Stimulated activated naive B cell treated with anti-CD40 and anti-IgM and Interleukin-4, amounts not matched to agents 10 μg/mL and 1 μg/mL and 100 μg/mL, for 72 hours (primary cell): Measurements from ENCODE around the gene TLX2.
"Not testable (repeated sequence)": the region's sequence is repeated elsewhere in the genome, so short reads cannot be mapped to it uniquely, and the experiment has no call there.

Source experiments
- ATAC-seq, 2 donors: fragments of 150-1000 bp; cut with Tn5 transposase; replicated peaks; 2 replicates each; pipeline ENCODE4 v1.10.0; 2021; ENCODE audit warnings: moderate library complexity in 1 of 2
- DNase-seq: peaks from one replicate; pipeline ENCODE4 v3.0.0; 2021
- H3K27ac Mint-ChIP-seq: one replicate; pipeline ENCODE4 v1.8.0; 2022; ENCODE audit warnings: mild to moderate bottlenecking, mixed read lengths
- H3K27me3 Mint-ChIP-seq, 2 donors: one replicate each; pipeline ENCODE4 v1.8.0; 2022; ENCODE audit warnings: mixed read lengths in 2 of 2
- H3K36me3 Mint-ChIP-seq, 2 donors: one replicate each; pipeline ENCODE4 v1.8.0; 2022; ENCODE audit warnings: mixed read lengths in 2 of 2, mild to moderate bottlenecking in 1 of 2
- H3K4me1 Mint-ChIP-seq, 2 donors: one replicate each; pipeline ENCODE4 v1.8.0; 2022; ENCODE audit warnings: mixed read lengths in 2 of 2, mild to moderate bottlenecking in 1 of 2
- H3K4me3 Mint-ChIP-seq, 2 donors: one replicate each; pipeline ENCODE4 v1.8.0; 2022; ENCODE audit warnings: mild to moderate bottlenecking in 2 of 2, mixed read lengths in 2 of 2, moderate library complexity in 1 of 2
- H3K9me3 Mint-ChIP-seq, 2 donors: one replicate each; pipeline ENCODE4 v1.8.0; 2022; ENCODE audit warnings: mixed read lengths in 2 of 2, mild to moderate bottlenecking in 1 of 2

Gene TLX2

DNA sequence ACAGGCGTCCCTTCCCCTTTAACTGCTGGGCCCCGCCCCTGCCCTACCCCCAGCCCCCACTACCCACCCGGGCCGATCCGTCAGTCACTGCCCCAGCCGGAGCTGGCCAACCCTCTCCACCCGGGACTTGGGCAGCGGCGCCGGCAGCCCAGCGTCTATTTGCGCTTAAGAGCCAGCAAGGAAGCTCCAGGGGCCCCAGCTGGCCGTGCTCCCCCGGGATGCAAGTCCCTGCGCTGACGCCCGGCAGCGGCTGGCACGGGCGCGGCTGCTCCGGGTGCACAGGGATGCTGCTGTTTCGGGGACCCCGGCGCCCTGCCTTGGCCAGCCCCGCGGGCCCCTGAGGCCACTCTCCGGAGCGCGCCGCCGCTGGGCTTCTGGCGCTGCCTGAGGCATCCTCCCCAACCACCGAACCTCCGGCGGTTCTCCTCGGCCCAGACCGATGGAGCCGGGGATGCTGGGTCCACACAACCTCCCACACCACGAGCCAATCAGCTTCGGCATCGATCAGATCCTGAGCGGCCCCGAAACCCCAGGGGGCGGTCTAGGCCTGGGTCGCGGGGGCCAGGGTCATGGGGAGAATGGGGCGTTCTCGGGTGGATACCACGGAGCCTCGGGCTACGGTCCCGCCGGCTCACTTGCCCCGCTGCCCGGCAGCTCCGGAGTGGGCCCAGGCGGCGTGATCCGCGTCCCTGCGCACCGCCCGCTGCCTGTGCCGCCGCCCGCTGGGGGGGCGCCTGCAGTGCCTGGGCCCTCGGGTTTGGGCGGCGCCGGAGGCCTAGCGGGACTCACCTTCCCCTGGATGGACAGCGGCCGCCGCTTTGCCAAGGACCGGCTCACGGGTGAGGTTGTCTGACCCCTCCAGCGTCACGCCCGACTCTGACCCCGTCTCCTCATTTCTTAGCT is at the start of gene TLX2:
Gene TLX2 (plus strand): TSS at position 83 of the 903 bp plus-strand sequence. CDS start 357 bp downstream, at position 440.
- DNase-seq (no peak), ATAC-seq (peak; percentile 15 to 28)
- peak within 1 kb of the TSS; percentile 71 to 80 for H3K4me3 Mint-ChIP-seq
- H3K4me1 Mint-ChIP-seq = peaks cover 16 to 26% of the 10 kb centered on the region in 2 donors
- peaks cover 6 to 19% of the 10 kb centered on the region in 2 donors for H3K36me3 Mint-ChIP-seq
- peaks cover 3 to 4% of the 10 kb centered on the region in 2 donors for H3K9me3 Mint-ChIP-seq
- peaks cover 76 to 95% of the 10 kb centered on the region in 2 donors for H3K27me3 Mint-ChIP-seq
- H3K27ac Mint-ChIP-seq = peak within 1 kb of the TSS; percentile 79

DNA sequence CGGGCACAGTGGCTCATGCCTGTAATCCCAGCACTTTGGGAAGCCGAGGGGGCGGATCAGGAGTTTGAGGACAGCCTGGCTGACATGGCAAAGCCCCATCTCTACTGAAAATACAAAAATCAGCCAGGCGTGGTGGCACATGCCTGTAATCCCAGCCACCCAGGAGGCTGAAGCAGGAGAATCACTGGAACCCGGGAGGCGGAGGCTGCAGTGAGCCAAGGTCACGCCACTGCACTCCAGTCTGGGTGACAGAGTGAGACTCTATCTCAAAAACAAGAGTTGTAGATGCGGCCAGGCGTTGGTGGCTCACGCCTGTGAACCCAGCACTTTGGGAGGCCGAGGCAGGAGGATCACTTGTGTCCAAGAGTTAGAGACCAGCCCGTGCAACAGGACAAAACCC is 43.5 kb upstream of the TLX2 start:
- Mint-ChIP-seq H3K36me3 (peaks cover 24 to 36% of the 10 kb centered on the region in 2 donors), H3K4me3 (peak overlapping the region in 1 of 2 donors; percentile 39), H3K27ac (peak overlapping the region; percentile 91), H3K4me1 (peaks cover 13 to 39% of the 10 kb centered on the region in 2 donors)
- DNase-seq, H3K27me3 Mint-ChIP-seq, H3K9me3 Mint-ChIP-seq, ATAC-seq: not testable (repeated sequence)

DNA sequence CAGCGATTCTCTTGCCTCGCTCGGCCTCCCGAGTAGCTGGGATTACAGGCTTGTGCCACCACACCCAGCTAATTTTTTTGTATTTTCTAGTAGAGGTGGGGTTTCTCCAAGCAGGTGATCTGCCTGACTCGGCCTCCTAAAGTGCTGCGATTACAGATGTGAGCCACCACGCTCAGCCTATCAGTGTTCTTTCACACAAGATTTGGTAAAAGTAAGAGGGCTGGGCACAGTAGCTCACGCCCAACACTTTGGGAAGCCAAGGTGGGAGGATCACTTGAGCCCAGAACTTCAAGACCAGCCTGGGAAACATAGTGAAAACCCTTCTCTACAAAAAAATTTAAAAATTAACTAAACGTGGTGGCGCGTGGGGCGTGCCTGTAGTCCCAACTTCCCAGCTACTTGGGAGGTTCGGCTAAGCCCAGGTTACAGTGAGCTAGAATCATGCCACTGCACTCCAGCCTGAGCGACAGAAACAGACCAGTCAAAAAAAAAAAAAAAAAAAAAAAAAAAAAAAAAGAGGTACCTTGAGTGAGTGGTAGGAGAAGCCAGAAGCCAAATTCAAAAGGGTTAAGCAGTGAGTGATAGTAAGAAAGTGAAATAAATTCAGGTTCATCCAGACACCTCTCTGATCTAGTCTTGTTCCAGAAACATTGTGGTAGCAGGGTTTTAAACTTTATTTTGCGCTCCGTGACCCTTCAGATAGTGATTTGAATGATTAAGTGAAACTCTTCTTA is 42.8 kb upstream of the TLX2 start:
- peaks cover 24 to 37% of the 10 kb centered on the region in 2 donors for H3K36me3 Mint-ChIP-seq
- H3K27ac Mint-ChIP-seq = peak overlapping the region; percentile 99
- H3K9me3 Mint-ChIP-seq = no peaks in the 10 kb centered on the region
- no peaks in the 10 kb centered on the region for H3K27me3 Mint-ChIP-seq
- ATAC-seq (peak; percentile 0 to 3), DNase-seq (no peak)
- H3K4me1 Mint-ChIP-seq = peaks cover 13 to 39% of the 10 kb centered on the region in 2 donors
- H3K4me3 Mint-ChIP-seq = peak overlapping the region; percentile 97 to 98

DNA sequence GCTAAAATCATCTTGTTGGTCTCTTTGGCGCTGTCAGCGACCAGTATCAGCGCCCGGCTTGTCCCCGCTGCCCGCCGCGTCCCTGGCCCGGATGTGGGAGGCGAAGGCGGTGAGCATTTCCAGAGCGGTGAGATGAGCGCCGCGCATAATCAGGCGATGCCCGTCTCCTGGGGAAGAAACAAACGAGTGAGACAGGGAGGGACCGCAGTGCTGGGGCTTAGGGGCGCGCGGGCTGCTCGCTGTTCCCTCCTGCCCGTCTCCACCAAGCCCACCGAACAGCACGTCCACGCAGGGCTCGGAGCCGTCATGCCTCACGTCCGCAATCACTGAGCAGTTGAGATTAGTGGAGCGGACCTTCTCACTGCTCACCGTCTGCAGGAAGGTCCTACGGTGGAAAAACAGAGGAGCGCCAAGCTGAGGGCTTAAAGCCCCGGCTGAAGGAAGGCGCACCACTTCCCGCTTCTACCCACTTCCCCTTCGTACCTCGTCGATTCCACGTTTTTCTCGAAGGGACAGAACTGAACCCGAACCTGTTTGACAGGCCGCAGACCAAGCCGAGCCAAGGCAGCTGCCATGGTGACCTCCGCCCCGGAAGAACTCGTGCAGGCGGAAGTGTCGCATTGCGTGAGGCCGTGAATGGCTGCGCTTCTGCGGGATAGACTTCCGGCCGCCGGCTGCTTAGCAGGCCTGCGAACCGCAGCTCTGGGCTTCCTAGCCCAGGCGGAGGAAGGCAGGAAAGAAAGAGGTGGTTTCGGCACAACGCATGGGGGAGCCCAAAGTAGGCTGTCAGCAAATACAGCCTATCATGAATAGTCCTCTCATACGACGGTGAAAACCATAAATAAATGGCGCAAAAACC is 41.9 kb upstream of the TLX2 start, which contains the start of gene MRPL53:
Gene MRPL53 (minus strand): TSS at position 595 of the 859 bp plus-strand sequence. CDS start 20 bp downstream, at position 575.
- no peaks in the 10 kb centered on the region for H3K27me3 Mint-ChIP-seq
- peak within 1 kb of the TSS; percentile 97 to 98 for H3K4me3 Mint-ChIP-seq
- peak within 1 kb of the TSS; percentile 99 for H3K27ac Mint-ChIP-seq
- ATAC-seq = peak; percentile 95 to 97
- H3K4me1 Mint-ChIP-seq = peaks cover 13 to 40% of the 10 kb centered on the region in 2 donors
- no peaks in the 10 kb centered on the region for H3K9me3 Mint-ChIP-seq
- DNase-seq = peak; percentile 92
- H3K36me3 Mint-ChIP-seq = peaks cover 24 to 38% of the 10 kb centered on the region in 2 donors

DNA sequence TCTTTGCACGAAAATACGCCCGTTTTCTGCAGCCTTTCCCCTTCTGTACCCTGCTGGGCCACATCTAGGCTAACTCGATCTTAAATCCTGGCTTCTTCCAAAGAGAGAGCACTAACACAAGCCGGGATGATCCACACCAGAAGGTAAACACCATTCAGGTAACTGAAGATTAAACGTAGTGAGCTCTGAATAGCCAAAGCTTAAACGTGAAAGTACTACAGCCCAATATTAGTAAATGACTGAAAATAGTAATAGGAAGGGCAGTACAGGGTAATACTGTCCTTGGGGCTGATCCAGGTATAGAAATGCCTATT is 41.3 kb upstream of the TLX2 start:
- no peak for ATAC-seq
- H3K9me3 Mint-ChIP-seq = no peaks in the 10 kb centered on the region
- H3K4me3 Mint-ChIP-seq = peak overlapping the region; percentile 97 to 98
- peaks cover 16 to 44% of the 10 kb centered on the region in 2 donors for H3K4me1 Mint-ChIP-seq
- peak overlapping the region; percentile 99 for H3K27ac Mint-ChIP-seq
- no peaks in the 10 kb centered on the region for H3K27me3 Mint-ChIP-seq
- no peak for DNase-seq
- H3K36me3 Mint-ChIP-seq = peaks cover 29 to 42% of the 10 kb centered on the region in 2 donors

DNA sequence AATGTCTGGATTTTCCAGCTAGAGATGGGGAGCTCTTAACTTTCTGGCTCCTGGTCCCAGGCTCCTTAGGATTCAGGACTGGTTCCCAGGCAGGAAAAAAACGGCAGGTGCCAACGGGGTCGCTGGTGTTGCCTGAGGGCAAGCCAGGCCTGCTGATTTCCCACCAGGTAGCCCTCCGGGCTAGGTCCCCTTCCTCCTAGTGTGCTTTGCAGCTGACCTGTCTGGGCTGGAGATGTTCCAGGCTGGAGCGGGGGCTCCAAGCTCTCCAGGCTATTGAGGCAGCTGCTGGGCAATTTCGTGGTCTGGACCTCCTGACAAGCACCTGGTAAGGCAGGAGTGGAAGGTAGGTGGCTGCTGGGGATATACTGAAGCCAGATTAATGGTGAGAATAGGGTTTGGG is 39.8 kb upstream of the TLX2 start:
- ATAC-seq (no peak), DNase-seq (no peak)
- H3K4me1 Mint-ChIP-seq = peaks cover 16 to 44% of the 10 kb centered on the region in 2 donors
- H3K27ac Mint-ChIP-seq = no peak overlapping the region
- H3K9me3 Mint-ChIP-seq = no peaks in the 10 kb centered on the region
- peaks cover 32 to 47% of the 10 kb centered on the region in 2 donors for H3K36me3 Mint-ChIP-seq
- peak overlapping the region in 1 of 2 donors; percentile 19 for H3K4me3 Mint-ChIP-seq
- no peaks in the 10 kb centered on the region for H3K27me3 Mint-ChIP-seq

DNA sequence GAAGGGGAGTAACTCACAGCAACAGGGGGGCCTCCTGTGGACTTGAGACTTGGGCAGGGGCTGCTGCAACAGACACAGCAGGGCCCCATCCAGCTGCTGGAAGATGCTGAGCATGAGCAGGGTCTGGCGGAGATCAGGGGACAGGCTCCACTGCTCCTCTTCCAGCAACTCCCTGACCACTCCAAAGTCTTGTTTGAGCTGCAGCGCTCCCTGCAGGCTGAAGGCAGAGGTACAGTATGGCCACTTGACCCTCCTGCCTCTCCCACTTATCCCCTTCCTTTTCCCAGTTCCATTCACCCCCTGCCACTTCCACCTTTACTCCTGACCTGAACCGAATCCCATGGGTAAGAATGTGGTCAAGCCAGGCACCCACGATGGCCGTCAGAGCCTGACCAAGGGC is 39.4 kb upstream of the TLX2 start:
- ATAC-seq (no peak), DNase-seq (no peak)
- Mint-ChIP-seq H3K27me3 (no peaks in the 10 kb centered on the region), H3K4me1 (peaks cover 14 to 42% of the 10 kb centered on the region in 2 donors), H3K27ac (peak overlapping the region; percentile 15), H3K36me3 (peaks cover 32 to 45% of the 10 kb centered on the region in 2 donors), H3K4me3 (no peak overlapping the region), H3K9me3 (no peaks in the 10 kb centered on the region)

DNA sequence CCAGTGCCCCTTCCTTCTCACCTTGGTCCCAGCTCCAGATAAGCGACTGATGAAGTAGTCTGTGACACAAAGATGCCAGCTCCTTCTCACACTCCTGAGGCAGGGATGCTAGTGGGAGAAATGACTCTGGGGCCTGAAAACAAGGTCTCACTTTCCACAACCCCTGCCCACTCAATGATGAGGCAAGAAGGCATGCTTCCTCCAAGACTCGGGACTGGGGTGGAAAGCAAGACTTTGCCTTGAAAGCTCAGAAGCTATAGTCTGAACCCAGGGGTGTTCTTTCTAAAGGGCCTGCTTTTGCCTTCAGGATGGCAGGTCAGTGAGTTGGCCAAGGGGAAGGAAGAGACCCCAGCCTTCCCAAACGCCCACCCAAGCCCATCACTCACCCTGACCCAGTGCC is 32.8 kb upstream of the TLX2 start:
- H3K4me3 Mint-ChIP-seq = peak overlapping the region; percentile 93 to 99
- H3K27ac Mint-ChIP-seq = no peak overlapping the region
- H3K36me3 Mint-ChIP-seq = peaks cover 21 to 31% of the 10 kb centered on the region in 2 donors
- no peaks in the 10 kb centered on the region for H3K9me3 Mint-ChIP-seq
- H3K27me3 Mint-ChIP-seq = no peaks in the 10 kb centered on the region
- DNase-seq (no peak), ATAC-seq (no peak)
- H3K4me1 Mint-ChIP-seq = peaks cover 23 to 36% of the 10 kb centered on the region in 2 donors

DNA sequence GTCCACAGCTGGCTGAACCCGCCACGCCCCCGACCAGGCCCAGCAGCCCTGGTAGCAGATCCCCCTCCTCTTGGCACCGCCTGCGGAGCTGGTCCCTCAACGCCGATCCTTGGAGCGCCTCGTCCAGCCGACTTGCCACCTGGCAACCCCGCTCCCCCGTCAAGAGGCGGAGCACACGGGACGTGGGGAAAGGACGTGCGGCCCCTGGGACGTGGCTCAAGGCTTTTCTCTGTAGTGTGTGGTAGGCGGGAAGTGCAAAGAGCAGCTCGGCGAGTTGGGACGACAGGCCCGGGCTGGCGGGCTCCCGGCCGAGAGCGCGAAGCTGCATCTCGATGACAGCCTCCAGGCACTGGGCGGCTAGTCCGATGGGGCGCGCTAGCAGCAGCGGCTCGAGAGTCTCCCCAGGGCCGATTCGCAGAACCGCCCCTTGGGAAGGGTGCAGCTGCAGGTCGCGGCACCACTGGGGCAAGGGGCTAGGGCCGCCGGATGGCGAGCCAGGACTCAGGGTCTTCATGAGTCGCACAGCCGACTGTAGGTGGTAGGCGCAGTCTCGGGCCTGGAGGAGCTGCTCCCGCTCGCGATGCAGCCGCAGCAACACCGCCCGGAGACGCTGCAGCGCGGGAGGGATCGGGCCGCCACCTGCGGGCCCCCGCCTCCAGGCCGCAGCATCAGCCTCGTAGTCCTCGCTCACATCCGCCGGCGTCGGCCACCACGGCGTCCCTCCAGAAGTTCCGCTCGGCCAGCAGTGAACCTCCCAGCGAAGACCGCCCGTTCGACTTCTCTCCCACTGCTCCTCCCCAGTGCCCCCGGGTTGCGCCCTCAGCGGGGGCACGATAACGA is 32.1 kb upstream of the TLX2 start:
- H3K4me3 Mint-ChIP-seq = peak overlapping the region; percentile 93 to 99
- H3K27me3 Mint-ChIP-seq = no peaks in the 10 kb centered on the region
- H3K36me3 Mint-ChIP-seq = peaks cover 24 to 37% of the 10 kb centered on the region in 2 donors
- ATAC-seq (peak; percentile 61), DNase-seq (peak; percentile 59)
- H3K9me3 Mint-ChIP-seq = no peaks in the 10 kb centered on the region
- H3K27ac Mint-ChIP-seq = peak overlapping the region; percentile 99
- H3K4me1 Mint-ChIP-seq = peaks cover 25 to 41% of the 10 kb centered on the region in 2 donors

DNA sequence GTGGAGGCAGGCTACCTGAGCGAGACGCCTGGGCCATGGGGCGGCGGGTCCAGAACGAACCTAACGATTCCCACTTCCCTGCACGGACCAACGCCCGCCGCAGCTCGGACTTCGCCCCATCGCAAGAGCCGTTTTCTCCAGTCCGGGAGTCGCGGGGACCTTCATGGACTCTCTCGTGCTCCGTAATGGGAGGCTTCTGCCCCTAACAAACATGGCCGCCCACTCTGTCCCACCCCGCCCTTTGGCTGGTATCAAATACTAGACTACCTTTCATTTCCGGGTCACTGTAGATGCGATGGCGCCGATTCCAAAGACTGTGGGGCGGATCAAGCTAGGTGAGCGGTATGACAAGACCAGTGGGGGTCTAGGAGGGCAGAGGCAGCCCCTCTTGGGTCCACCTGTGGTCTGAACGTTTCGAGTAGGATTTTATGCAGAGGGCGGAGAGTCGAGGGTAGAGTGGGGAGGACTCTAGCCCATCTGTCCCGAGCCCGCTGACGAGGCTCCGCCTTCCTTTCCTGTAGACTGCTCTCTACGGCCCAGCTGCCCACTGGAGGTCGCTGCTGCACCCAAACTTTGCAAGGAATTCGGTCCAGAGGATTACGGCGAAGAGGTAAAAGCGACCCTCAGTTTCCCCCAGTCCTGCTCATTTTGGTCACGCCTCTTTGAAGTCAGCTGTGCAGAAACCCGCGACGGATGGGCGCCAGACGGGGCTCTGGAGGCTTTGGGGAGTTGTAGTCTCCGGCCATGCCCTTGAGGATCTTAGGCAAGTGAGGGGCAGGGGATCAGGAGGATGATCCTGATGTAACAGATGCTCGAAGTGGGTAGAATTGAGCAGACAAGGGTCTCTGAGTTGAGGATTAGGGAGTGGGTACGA is 31.2 kb upstream of the TLX2 start, which contains the start of the genes CCDC142 and TTC31:
Gene CCDC142 (minus strand): TSS at position 198 of the 874 bp plus-strand sequence. CDS start 161 bp downstream, at position 37.
Gene TTC31 (plus strand): TSS at position 281 of the 874 bp plus-strand sequence. CDS start 15 bp downstream, at position 296.
- peak; percentile 89 for DNase-seq
- Mint-ChIP-seq H3K27ac (peak within 1 kb of the TSS; percentile 99), H3K9me3 (no peaks in the 10 kb centered on the region), H3K36me3 (peaks cover 20 to 32% of the 10 kb centered on the region in 2 donors), H3K4me3 (peak within 1 kb of the TSS; percentile 93 to 99), H3K27me3 (no peaks in the 10 kb centered on the region), H3K4me1 (peaks cover 22 to 36% of the 10 kb centered on the region in 2 donors)
- peak; percentile 94 to 96 for ATAC-seq

DNA sequence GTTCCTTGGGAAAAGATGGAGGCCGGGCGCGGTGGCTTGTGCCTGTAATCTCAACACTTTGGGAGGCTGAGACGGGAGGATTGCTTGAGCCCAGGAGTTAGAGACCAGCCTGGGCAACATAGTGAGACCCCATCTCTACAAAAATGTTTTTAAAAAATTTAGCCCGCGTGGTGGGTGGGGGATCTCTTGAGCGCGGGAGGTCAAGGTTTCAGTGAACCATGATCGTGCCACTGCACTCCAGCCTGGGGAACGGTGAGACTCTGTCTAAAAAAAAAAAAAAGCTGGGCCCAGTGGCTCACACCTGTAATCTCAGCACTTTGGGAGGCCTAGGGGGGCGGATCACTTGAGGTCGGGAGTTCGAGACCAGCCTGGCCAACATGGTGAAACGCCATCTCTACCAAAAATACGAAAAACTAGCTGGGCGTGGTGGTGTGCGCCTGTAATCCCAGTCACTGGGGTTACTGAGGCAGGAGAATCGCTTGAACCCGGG is 30.5 kb upstream of the TLX2 start:
- Mint-ChIP-seq H3K36me3 (peaks cover 20 to 35% of the 10 kb centered on the region in 2 donors), H3K27ac (peak overlapping the region; percentile 99), H3K4me1 (peaks cover 22 to 36% of the 10 kb centered on the region in 2 donors), H3K4me3 (peak overlapping the region; percentile 93 to 99)
- ATAC-seq, DNase-seq, H3K27me3 Mint-ChIP-seq, H3K9me3 Mint-ChIP-seq: not testable (repeated sequence)

DNA sequence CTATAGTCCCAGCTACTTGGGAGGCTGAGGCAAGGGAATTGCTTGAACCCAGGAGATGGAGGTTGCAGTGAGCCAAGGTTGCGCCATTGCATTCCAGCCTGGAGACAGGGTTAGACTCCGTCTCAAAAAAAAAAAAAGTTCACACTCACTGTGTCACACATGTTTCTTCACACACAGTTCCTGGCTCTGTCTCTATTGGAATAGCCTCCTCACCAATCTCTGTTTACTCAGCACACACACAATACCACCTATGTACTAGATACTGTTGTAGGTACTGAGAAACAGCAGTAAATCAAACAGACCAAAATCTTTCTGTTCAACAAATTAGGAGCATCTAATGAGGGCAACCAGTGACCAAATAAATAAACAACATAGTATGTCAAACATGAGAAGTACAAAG is 28.1 kb upstream of the TLX2 start:
- Mint-ChIP-seq H3K27ac (no peak overlapping the region), H3K4me1 (peaks cover 20 to 30% of the 10 kb centered on the region in 2 donors)
- ATAC-seq = no peak

More for the DNA sequence above, 28.1 kb upstream of the TLX2 start:
- DNase-seq = no peak
- H3K36me3 Mint-ChIP-seq = peaks cover 27 to 45% of the 10 kb centered on the region in 2 donors
- no peaks in the 10 kb centered on the region for H3K9me3 Mint-ChIP-seq
- H3K4me3 Mint-ChIP-seq = no peak overlapping the region
- H3K27me3 Mint-ChIP-seq = no peaks in the 10 kb centered on the region
